Effector memory CD8-positive, alpha-beta T cell (primary cell): ENCODE results near the gene MARK1.

Experiments used
- ATAC-seq: fragments of 150-1000 bp; cut with Tn5 transposase; replicated peaks from 2 replicates; pipeline ENCODE4 v1.10.0; 2021; ENCODE audit warnings: mild to moderate bottlenecking, moderate library complexity
- DNase-seq, 3 experiments: peaks; one replicate each; pipeline ENCODE4 v3.0.0; 2021
- H3K27ac Mint-ChIP-seq, 2 donors: one replicate each; pipeline ENCODE4 v1.8.0; 2022; ENCODE audit warnings: mild to moderate bottlenecking in 2 of 2, mixed read lengths in 2 of 2, moderate library complexity in 2 of 2
- H3K27me3 Mint-ChIP-seq, 2 donors: one replicate each; pipeline ENCODE4 v1.8.0; 2022; ENCODE audit warnings: mixed read lengths in 2 of 2
- H3K36me3 Mint-ChIP-seq: one replicate; pipeline ENCODE4 v1.8.0; 2022; ENCODE audit warnings: mild to moderate bottlenecking, moderate library complexity, mixed read lengths; ENCODE audit not compliant: insufficient read depth
- H3K4me1 Mint-ChIP-seq, 2 donors: one replicate each; pipeline ENCODE4 v1.8.0; 2022; ENCODE audit warnings: low read depth in 2 of 2, mixed read lengths in 2 of 2
- H3K4me3 Mint-ChIP-seq, 2 donors: one replicate each; pipeline ENCODE4 v1.8.0; 2022; ENCODE audit warnings: mild to moderate bottlenecking in 2 of 2, mixed read lengths in 2 of 2, moderate library complexity in 2 of 2
- H3K9me3 Mint-ChIP-seq, 2 donors: one replicate each; pipeline ENCODE4 v1.8.0; 2022; ENCODE audit warnings: mixed read lengths in 2 of 2

Gene MARK1

GRCh38 chr1:220511785-220512184 lies 16.2 kb upstream of the MARK1 start:
- ATAC-seq (no peak), DNase-seq (no peak)
- Mint-ChIP-seq H3K4me1 (no peaks in the 10 kb centered on the region), H3K9me3 (no peaks in the 10 kb centered on the region), H3K27ac (no peak overlapping the region), H3K27me3 (peaks cover 4 to 10% of the 10 kb centered on the region in 2 donors), H3K36me3 (no peaks in the 10 kb centered on the region), H3K4me3 (no peak overlapping the region)

GRCh38 chr1:220513834-220514233 lies 14.1 kb upstream of the MARK1 start:
- no peaks in the 10 kb centered on the region for H3K4me1 Mint-ChIP-seq
- no peak overlapping the region for H3K4me3 Mint-ChIP-seq
- ATAC-seq (no peak), DNase-seq (no peak)
- H3K27me3 Mint-ChIP-seq: peaks cover 11 to 29% of the 10 kb centered on the region in 2 donors
- H3K36me3 Mint-ChIP-seq: no peaks in the 10 kb centered on the region
- no peaks in the 10 kb centered on the region for H3K9me3 Mint-ChIP-seq
- no peak overlapping the region for H3K27ac Mint-ChIP-seq

GRCh38 chr1:220514256-220514655 lies 13.7 kb upstream of the MARK1 start:
- DNase-seq (no peak), ATAC-seq (no peak)
- H3K27ac Mint-ChIP-seq: no peak overlapping the region
- H3K4me3 Mint-ChIP-seq: no peak overlapping the region
- H3K4me1 Mint-ChIP-seq: no peaks in the 10 kb centered on the region
- H3K36me3 Mint-ChIP-seq: no peaks in the 10 kb centered on the region
- H3K27me3 Mint-ChIP-seq: peaks cover 13 to 29% of the 10 kb centered on the region in 2 donors
- no peaks in the 10 kb centered on the region for H3K9me3 Mint-ChIP-seq

- Mint-ChIP-seq H3K4me3 (no peak overlapping the region), H3K4me1 (no peaks in the 10 kb centered on the region), H3K27me3 (peaks cover 23 to 36% of the 10 kb centered on the region in 2 donors), H3K36me3 (no peaks in the 10 kb centered on the region), H3K27ac (no peak overlapping the region), H3K9me3 (no peaks in the 10 kb centered on the region)
- DNase-seq (no peak), ATAC-seq (no peak)
Measured at GRCh38 chr1:220516014-220516721, 11.8 kb upstream of the MARK1 start.

- Mint-ChIP-seq H3K36me3 (no peaks in the 10 kb centered on the region), H3K9me3 (no peaks in the 10 kb centered on the region), H3K27me3 (peaks cover 23 to 36% of the 10 kb centered on the region in 2 donors), H3K4me3 (no peak overlapping the region), H3K4me1 (no peaks in the 10 kb centered on the region), H3K27ac (no peak overlapping the region)
- DNase-seq (no peak), ATAC-seq (no peak)
Measured at GRCh38 chr1:220516722-220517042, 11.3 kb upstream of the MARK1 start.

- DNase-seq (no peak), ATAC-seq (no peak)
- Mint-ChIP-seq H3K9me3 (no peaks in the 10 kb centered on the region), H3K4me3 (no peak overlapping the region), H3K36me3 (no peaks in the 10 kb centered on the region), H3K4me1 (no peaks in the 10 kb centered on the region), H3K27me3 (peaks cover 46 to 62% of the 10 kb centered on the region in 2 donors), H3K27ac (no peak overlapping the region)
Measured at GRCh38 chr1:220521778-220522177, 6.2 kb upstream of the MARK1 start.

GRCh38 chr1:220526294-220526693 lies 1.6 kb upstream of the MARK1 start:
- DNase-seq (no peak), ATAC-seq (no peak)
- Mint-ChIP-seq H3K27me3 (peaks cover 61 to 78% of the 10 kb centered on the region in 2 donors), H3K27ac (no peak overlapping the region), H3K4me3 (no peak overlapping the region), H3K9me3 (no peaks in the 10 kb centered on the region), H3K36me3 (no peaks in the 10 kb centered on the region), H3K4me1 (peaks cover 7 to 11% of the 10 kb centered on the region in 2 donors)

- Mint-ChIP-seq H3K27ac (no peak overlapping the region), H3K4me3 (peak overlapping the region; percentile 72 to 79), H3K36me3 (no peaks in the 10 kb centered on the region), H3K27me3 (peaks cover 65 to 78% of the 10 kb centered on the region in 2 donors), H3K9me3 (no peaks in the 10 kb centered on the region), H3K4me1 (peaks cover 7 to 11% of the 10 kb centered on the region in 2 donors)
- DNase-seq: no peak
- no peak for ATAC-seq
Measured at GRCh38 chr1:220527279-220527907, 543 bp upstream of the MARK1 start.

- H3K4me3 Mint-ChIP-seq: peak overlapping the region; percentile 66 to 72
- H3K27ac Mint-ChIP-seq: no peak overlapping the region
- H3K36me3 Mint-ChIP-seq: no peaks in the 10 kb centered on the region
- ATAC-seq: no peak
- no peaks in the 10 kb centered on the region for H3K9me3 Mint-ChIP-seq
- H3K4me1 Mint-ChIP-seq: peaks cover 7 to 11% of the 10 kb centered on the region in 2 donors
- DNase-seq: no peak
- peaks cover 58 to 67% of the 10 kb centered on the region in 2 donors for H3K27me3 Mint-ChIP-seq
Measured at GRCh38 chr1:220528679-220529501, 954 bp downstream of the MARK1 start.

GRCh38 chr1:220529521-220530020 lies 1.6 kb downstream of the MARK1 start:
- DNase-seq (no peak), ATAC-seq (no peak)
- peaks cover 58 to 60% of the 10 kb centered on the region in 2 donors for H3K27me3 Mint-ChIP-seq
- peaks cover 7 to 11% of the 10 kb centered on the region in 2 donors for H3K4me1 Mint-ChIP-seq
- H3K36me3 Mint-ChIP-seq: no peaks in the 10 kb centered on the region
- no peak overlapping the region for H3K27ac Mint-ChIP-seq
- H3K4me3 Mint-ChIP-seq: peak overlapping the region; percentile 66 to 72
- no peaks in the 10 kb centered on the region for H3K9me3 Mint-ChIP-seq

GRCh38 chr1:220533504-220534109 lies 5.7 kb downstream of the MARK1 start:
- peaks cover 25 to 28% of the 10 kb centered on the region in 2 donors for H3K27me3 Mint-ChIP-seq
- no peaks in the 10 kb centered on the region for H3K36me3 Mint-ChIP-seq
- H3K4me1 Mint-ChIP-seq: peaks cover 0 to 3% of the 10 kb centered on the region in 2 donors
- no peak overlapping the region for H3K4me3 Mint-ChIP-seq
- no peak overlapping the region for H3K27ac Mint-ChIP-seq
- DNase-seq (no peak), ATAC-seq (no peak)
- H3K9me3 Mint-ChIP-seq: peaks cover 0 to 2% of the 10 kb centered on the region in 2 donors

GRCh38 chr1:220544901-220545303 lies 17.0 kb downstream of the MARK1 start:
- H3K27me3 Mint-ChIP-seq: peaks cover 34 to 61% of the 10 kb centered on the region in 2 donors
- ATAC-seq: no peak
- DNase-seq: no peak
- no peaks in the 10 kb centered on the region for H3K36me3 Mint-ChIP-seq
- H3K9me3 Mint-ChIP-seq: peaks cover 6 to 8% of the 10 kb centered on the region in 2 donors
- no peaks in the 10 kb centered on the region for H3K4me1 Mint-ChIP-seq
- no peak overlapping the region for H3K27ac Mint-ChIP-seq
- H3K4me3 Mint-ChIP-seq: no peak overlapping the region

GRCh38 chr1:220550811-220551399 lies 23.0 kb downstream of the MARK1 start:
- no peak overlapping the region for H3K27ac Mint-ChIP-seq
- no peaks in the 10 kb centered on the region for H3K36me3 Mint-ChIP-seq
- no peak overlapping the region for H3K4me3 Mint-ChIP-seq
- no peaks in the 10 kb centered on the region for H3K4me1 Mint-ChIP-seq
- peaks cover 3 to 14% of the 10 kb centered on the region in 2 donors for H3K27me3 Mint-ChIP-seq
- DNase-seq (no peak), ATAC-seq (no peak)
- H3K9me3 Mint-ChIP-seq: peaks cover 0 to 2% of the 10 kb centered on the region in 2 donors
